ENCODE data around the gene EID3.
"Not testable (repeated sequence)": the region's sequence is repeated elsewhere in the genome, so short reads cannot be mapped to it uniquely, and the experiment has no call there.

Gene EID3

DNA sequence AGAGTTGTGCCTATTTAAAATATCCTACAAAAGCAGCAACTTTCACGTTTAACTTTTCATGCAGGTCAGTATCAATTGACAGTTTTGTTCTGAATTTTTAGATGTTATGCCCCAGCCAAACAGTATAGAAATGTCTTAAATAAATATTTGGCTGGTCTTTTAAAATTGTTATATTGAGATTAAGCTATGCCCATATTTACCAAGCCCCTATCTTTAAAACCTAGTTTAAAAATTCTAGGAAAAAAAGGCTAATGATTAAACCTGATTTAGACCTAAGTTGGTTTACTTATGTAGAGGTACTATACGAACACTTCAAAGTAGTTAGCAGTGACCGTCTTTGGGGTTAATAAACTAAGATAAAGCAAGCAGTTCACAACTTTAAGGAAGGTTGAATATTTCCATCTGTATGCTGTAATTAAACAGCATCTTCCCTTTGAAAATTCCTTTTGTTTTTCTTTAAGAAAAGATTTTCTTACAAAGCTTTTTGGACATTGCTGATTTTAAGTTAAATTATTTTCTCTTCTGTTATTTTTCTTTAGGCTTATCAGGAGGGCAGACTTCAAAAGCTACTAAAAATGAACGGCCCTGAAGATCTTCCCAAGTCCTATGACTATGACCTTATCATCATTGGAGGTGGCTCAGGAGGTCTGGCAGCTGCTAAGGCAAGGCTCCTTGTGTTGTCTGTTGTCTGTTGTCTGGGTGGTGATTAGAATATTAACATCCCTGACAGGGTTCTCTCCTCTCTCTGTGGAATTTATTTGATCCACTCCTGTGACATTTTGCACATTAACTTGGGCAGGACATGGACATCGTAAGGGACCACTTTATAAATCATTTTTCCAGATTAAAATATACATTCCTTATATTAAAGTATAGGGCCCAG, 7.5 kb downstream of the EID3 start:
- DNase-seq (ENCODE audit: low read depth in 2 of 3, low spot score in 1 of 3): no peak

DNA sequence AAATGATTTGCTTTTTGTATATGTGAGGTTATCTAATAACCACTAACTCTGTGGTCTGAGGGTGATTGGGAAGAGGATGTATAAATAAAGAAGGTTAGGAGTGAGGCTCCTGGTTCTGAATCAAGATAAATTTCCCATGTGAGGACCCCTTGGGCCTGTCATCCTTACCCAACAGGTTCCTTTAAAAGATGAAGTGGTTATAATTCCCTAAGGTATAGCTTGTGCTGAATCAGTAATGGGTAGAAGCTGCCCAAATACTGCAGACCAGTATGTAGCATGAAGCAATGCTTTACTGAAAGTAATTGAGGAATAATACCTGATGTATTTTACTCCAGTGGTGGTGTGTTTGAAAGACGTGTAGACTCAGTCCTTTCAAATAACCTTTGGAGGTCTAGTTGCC, 8.7 kb downstream of the EID3 start:
- no peak for DNase-seq (ENCODE audit: low read depth in 2 of 3, low spot score in 1 of 3)

DNA sequence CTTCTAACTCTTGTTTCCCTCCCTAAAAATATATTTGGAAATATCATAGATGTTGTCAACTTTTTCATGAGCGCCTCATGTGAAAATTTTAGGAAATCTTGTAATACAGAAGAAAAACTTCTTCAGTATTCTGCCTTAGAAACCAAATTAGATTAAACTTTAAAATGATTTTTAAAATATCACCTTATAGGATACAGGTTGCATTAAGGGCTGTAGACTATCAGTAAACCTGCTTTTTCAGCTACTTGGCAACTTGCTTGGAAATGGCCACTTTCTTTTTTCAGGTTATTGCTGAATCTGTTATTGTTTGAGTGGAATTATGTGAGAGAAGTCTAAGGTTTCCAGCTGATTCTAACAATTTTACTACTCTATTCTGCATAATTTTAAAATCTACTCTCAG, 9.1 kb downstream of the EID3 start:
- no peak for DNase-seq (ENCODE audit: low read depth in 2 of 3, low spot score in 1 of 3)

DNA sequence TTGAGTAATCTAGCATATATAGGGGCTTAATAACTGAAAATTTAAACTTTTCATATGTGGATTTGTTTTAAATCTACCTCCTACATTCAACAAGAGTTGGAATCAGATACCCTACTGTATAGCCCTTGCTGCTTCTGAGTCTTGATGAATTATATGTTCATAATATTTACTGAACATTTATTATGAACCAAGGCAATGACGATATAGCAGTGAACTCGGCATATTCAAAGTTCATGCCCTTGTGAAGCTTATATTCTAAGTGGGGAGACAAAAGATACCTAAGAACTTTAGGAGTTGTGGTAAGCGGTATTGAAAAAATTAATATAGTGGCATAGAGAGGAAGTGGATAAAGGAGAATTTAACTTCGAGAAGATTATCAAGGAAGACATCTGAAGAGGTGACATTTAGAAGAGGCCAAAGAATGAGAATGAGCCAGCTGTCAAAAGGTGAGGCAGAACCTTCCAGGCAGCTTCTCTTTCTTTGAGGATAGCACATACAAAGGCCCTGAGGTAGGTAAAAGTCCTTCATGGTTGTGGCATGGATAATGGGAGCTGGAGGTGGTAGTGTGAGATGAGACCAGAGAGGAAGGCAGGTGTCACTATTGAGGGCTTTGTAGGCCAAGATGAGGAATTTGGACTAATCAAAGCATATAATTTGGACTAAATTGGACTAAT, 10.2 kb downstream of the EID3 start:
- DNase-seq (ENCODE audit: low read depth in 2 of 3, low spot score in 1 of 3): no peak

DNA sequence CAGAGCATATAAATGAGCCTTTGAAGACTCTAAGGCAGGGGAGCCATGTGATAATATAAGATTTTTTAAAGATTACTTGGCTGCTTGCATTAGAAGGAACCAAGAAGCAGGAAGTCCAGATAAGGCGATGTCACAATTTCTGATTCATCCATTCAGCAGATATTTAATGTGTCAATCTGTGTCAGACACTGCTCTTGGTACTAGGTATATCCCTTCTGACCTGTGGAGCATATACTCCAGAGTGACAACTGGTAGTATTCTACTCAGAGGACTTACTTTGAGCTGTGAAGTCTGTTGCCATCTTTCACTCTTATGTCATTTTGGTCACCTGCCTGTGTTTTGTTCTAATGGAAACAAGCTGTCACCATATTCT, 10.7 kb downstream of the EID3 start:
- no peak for DNase-seq (ENCODE audit: low read depth in 2 of 3, low spot score in 1 of 3)

DNA sequence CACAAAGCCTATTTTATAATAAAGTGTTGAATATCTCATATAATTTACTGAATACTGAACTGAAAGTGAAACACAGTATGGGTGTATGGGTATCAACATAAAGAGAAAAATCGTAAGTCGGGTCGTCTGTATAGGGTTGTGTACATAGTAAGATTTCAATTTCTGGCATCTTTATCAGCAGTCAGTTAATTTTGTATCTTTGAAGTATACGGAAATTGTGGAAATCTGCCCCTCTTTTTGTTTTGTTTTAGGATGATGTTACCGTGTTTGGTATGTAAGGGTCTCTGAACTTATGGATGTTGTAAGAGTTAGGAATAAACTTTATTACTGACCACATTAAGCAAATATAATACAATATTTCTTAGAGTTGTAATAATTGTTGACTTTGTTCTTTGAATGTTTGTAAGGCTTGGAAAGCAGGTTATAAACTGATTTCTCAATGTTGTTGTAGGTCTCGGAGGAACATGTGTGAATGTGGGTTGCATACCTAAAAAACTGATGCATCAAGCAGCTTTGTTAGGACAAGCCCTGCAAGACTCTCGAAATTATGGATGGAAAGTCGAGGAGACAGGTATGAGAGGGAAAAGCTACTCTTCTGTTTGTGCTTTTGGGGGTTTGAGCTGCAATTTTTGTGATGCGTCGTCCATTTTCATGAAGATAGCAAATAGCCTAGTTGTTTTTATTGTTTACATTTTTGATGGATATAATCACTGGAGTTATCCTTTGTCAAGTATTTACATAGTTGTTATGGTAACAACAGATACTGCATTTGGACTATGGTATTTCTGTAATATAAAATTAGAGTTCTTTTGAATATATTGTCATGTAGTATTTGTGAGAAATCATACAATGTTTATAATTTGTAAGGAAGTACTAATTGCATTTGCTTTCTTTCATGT, 12.0 kb downstream of the EID3 start:
- DNase-seq (ENCODE audit: low read depth in 2 of 3, low spot score in 1 of 3): no peak

DNA sequence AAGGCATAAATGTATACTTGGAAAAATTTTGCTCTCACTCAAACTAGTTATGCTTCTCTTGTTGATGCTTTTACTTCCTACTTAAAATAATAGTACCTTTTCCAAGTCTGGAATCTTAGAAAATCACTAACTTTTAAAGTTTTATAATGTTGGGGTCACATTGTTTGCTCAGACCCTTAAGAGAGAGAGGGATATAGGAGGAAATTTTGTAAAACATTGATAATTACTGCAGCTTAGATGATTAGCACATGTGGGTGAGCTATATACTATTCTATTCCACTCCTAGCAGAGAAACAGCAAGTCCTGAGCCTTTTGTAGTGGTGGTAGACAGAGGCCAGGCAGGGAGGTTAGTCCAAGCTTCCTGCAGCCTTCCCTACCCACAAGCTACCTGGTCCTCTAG, 13.4 kb downstream of the EID3 start:
- no peak for DNase-seq (ENCODE audit: low read depth in 2 of 3, low spot score in 1 of 3)

DNA sequence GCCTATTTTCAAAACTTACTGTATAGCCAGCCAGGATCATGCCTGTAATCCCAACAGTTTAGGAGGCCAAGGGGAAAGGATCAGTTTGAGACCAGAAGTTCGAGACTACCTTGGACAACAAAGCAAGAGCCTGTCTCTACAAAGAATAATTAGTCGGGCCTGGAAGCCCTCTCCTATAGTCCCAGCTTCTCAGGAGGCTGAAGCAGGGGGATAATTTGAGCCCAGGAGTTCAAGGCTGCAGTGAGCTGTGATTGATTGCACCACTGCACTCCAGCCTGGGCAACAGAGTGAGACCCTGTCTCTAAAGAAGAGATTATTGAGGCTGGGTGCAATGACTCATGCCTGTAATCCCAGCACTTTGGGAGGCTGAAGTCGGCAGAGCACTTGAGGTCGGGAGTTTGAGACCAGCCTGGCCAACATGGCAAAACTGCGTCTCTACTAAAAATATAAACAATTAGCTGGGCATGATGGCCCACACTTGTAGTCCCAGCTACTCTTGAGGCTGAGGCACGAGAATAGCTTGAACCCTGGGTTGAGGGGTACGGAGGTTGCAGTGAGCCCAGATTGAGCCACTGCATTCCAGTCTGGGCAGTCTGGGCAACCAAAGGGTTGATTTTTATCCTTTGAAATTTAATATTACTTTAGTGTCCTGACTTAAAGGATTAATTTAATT, 14.1 kb downstream of the EID3 start:
- no peak for DNase-seq (ENCODE audit: low read depth in 2 of 3, low spot score in 1 of 3)

DNA sequence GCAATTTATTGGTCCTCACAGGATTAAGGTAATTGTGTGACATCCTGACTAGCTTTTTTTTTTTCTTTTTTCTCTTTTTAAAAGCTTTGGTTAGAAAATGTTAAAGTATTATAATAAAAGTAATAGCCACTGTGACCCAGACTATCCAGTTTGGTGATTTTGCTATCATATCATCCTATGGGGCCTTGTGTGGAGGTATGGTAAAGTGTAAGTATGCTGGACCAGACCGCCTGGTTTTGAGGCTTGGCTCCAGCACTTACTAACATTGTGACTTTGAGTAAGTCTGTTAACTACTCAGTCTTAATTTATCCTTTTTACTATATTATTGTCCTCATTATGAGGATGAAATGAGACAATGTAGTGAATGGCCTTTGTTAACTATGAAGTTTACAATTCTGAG, 15.5 kb downstream of the EID3 start:
- DNase-seq (ENCODE audit: low read depth in 2 of 3, low spot score in 1 of 3): no peak

DNA sequence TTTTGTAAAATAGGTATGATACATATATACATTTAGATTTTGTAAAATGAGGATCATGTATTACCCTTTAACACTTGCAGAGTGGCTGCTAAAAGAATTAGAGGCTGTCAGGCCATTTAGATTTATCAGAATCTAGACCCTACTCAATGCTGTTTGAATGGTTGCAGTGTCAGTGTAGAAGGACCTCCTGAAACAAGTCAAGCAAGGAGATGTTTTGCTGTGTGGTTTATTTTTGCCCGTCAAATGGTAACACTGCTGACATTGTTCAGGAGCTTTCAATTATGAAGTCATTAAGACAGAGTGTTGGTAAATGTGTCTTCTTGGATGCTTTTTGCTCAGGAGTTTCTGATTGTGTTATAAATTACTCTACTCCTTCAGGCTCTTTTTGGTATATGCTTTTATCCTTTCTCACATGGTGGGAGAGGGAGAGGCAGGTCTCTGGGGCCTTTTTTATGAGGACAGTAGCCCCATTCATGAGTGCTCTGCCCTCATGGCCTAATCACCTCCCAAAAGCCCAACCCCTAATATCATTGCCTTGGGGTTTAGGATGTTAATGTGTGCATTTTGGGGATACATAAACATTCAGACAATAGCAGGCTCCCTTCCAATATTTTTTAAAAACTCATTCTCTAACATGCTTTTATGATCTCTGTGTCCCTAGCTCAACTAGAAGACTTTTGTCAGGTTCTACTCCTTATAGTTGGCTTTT, 16.5 kb downstream of the EID3 start:
- no peak for DNase-seq (ENCODE audit: low read depth in 2 of 3, low spot score in 1 of 3)

DNA sequence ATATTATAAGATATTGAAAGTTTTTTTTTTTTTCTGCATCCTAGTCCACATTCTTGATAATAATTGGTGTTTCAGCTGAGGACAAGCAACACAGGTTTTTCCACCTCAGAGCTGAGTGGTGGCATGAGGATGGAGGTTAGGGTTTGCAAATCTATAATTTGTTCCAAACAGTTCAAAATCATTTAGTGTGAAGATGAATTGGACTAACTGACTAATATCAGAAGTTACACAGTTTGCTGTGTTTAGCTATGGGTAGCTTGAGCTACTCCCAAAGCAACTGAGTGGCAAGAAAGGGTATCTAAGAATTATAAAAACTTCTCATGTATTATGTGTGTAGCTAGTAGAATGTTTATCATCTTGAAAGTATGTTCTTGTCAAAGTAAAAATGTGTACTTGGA, 17.1 kb downstream of the EID3 start:
- no peak for DNase-seq (ENCODE audit: low read depth in 2 of 3, low spot score in 1 of 3)

DNA sequence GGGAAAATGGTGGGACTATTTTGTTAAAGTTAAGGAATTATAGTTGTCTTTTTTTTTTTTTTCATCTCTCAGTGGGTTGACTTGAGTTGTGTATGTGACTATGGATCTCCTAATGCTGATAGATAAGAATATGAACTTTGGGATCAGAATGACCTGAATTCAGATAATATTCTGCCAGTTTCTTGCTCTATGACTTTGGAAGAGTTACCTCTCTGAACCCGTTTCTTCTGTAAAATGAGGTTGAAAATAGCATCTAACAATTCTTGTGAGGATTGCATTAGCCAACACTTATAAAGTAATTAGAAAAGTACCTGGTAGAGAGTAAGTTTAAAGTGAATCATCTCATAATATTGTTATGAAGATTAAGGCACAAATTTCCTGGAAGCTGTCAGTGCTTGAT, 18.4 kb downstream of the EID3 start:
- no peak for DNase-seq (ENCODE audit: low read depth in 2 of 3, low spot score in 1 of 3)

DNA sequence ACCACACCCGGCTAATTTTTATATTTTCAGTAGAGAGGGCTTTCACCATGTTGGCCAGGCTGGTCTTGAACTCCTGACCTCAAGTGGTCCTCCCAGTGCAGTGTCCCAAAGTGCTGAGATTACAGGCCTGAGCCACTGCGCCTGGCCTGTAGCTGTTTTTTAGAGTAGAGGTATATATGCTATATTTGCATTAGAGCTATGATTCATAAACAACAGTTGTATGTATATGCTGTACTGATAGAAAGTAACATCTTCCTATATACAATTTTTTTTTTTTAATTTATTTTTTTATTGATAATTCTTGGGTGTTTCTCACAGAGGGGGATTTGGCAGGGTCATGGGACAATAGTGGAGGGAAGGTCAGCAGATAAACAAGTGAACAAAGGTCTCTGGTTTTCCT, 19.0 kb downstream of the EID3 start:
- not testable (repeated sequence) for DNase-seq (ENCODE audit: low read depth in 2 of 3, low spot score in 1 of 3)

DNA sequence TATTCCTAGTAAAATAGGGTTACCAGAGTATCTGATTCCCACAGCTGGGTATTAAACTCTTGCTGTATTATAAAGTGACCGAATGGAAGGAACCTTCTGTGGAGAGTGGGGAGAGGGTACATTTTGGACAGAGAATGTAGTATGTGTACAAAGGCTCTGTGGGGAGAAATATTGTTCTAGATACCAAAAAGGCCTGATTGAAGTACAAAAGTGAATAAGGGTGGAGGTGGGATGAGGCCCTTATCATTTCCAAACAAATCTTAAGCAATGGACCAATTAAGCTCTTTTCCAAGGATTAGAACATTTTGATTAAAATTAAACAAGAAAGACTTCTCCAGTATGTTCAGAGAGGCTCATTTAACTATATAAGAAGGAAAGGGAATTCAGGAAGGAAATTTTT, 20.4 kb downstream of the EID3 start:
- DNase-seq (ENCODE audit: low read depth in 2 of 3, low spot score in 1 of 3): no peak

DNA sequence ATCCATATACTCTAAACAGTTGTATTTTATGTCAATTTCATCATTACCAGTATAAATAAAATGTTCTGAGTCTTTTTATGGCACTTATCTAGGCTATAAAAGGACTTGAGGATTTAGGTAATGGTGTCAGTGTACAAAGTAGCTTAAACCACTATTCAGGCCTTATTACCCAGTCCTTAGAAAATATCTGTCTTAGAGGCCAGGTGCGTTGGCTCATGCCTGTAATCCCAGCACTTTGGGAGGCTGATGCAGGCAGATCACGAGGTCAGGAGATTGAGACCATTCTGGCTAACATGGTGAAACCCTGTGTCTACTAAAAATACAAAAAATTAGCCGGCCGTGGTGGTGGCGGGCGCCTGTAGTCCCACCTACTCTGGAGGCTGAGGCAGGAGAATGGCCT, 24.7 kb downstream of the EID3 start:
- DNase-seq (ENCODE audit: low read depth in 2 of 3, low spot score in 1 of 3): not testable (repeated sequence)

DNA sequence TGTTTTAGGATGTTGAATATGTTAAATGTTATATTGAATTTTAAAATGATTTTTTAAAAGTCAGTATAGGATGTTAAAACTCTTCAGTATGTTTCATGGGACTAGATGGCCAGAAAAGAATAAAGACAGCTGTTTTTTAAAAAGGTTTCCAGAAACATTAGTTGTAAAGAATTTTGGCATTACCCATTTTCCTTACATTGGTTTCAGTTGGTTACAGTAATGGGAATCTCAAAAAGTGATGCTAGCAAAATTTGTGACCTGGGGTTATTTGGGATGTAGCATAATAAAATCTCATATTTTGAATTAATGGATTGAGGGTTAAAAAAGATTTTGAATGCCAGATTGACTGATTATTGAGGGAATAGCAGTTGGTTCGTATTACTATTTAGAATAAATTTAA, 25.3 kb downstream of the EID3 start:
- no peak for DNase-seq (ENCODE audit: low read depth in 2 of 3, low spot score in 1 of 3)

DNA sequence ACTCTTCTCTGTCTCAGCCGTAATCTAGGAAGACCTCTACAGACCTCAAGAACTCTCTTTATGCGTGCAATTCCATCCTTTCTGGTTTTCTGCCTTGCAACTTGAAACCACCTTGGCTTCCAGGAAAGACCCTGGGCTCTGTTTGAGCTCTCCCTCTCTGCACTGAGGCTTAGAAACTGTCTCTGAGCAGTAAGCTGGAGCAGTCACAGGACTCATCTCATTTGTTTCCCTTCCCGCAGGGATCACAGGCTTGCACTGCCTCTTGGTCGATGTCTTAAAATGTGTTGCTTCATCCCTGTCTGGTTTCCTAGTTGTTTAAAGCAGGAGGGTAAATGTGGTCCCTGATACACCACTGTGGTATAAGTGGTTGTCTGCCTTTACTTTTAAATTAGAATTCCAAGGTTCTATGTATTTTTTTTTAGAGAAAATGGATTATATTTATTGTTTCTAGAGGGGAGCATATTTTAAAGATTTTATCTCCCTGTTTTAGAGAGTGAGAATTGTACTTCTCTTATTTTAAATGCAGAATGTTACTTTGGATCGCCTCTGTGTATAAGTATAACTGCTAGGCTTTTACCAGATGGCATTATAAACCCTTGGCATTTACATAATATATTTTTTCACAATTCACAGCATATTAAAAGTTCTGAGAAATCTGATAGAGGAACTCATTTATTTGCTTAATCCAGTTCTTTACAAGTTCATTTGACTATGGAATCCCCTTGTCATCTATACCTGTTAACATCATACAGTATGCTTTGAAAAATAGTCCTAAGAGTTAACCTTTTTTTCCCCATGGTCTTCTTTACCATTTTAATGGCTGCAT, 26.4 kb downstream of the EID3 start:
- no peak for DNase-seq (ENCODE audit: low read depth in 2 of 3, low spot score in 1 of 3)

DNA sequence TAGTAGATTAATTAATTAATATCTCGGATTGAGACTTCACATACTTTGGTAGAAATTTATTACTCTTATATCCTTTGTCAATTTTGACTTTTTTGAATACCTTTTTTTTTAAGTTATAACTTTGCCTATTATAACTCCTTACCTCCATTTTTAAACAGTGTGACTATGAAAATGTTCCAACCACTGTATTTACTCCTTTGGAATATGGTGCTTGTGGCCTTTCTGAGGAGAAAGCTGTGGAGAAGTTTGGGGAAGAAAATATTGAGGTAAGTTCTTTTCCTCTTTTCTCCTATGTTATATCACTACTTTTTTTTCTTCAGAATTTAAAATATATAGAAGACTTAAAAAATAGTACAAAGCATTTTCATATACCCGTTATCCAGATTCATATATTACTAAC, 27.8 kb downstream of the EID3 start:
- DNase-seq (ENCODE audit: low read depth in 2 of 3, low spot score in 1 of 3): no peak

DNA sequence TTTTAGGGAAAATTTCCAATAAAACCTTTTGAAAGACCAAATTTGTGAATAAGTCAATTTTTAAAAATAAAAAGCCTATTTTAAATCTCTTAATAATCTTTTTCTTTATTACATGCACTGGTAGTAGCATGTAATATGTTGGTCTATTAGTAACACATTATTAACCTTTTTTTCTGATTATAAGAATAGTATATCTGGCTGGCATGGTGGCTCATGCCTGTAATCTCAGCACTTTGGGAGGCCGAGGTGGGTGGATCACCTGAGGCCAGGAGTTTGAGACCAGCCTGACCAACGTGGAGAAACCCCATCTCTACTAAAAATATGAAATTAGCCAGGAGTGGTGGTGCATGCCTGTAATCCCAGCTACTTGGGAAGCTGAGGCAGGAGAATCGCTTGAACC, 28.7 kb downstream of the EID3 start:
- DNase-seq (ENCODE audit: low read depth in 2 of 3, low spot score in 1 of 3): not testable (repeated sequence)

Measured in stimulated activated CD4-positive, alpha-beta T cell treated with anti-CD3 and anti-CD28 coated beads, Interleukin-12 subunit alpha, Interleukin-12 subunit beta, amount 100 ng/mL, for 48 hours (primary cell).